HTR-8/SVneo (cell line): Measurements from ENCODE around the gene EXOSC7.
"Not testable (repeated sequence)": the region's sequence is repeated elsewhere in the genome, so short reads cannot be mapped to it uniquely, and the experiment has no call there.

Source experiments
- DNase-seq: peaks from one replicate; pipeline ENCODE4 v3.0.0; 2011; ENCODE audit warnings: low spot score, mixed read lengths; ENCODE audit not compliant: insufficient read length
- FAIRE-seq: peaks from 2 replicates; lab custom pipeline; 2011; peaks lifted over from hg19 to GRCh38; lab: Jason Lieb, UNC

Gene EXOSC7

GRCh38 chr3:44976002-44976815 is at the start of gene EXOSC7, which contains the start of gene ZDHHC3:
Gene EXOSC7 (plus strand): TSS chr3:44976244. CDS start chr3:44976278, 34 bp downstream.
Gene ZDHHC3 (minus strand): TSS chr3:44976174. CDS start chr3:44959436, 16,738 bp downstream.
- FAIRE-seq (peak; percentile 94), DNase-seq (peak; percentile 88)

GRCh38 chr3:44926921-44927320 is 49.1 kb upstream of the EXOSC7 start:
- DNase-seq (no peak), FAIRE-seq (no peak)

GRCh38 chr3:44927371-44927770 is 48.7 kb upstream of the EXOSC7 start:
- no peak for FAIRE-seq

GRCh38 chr3:44929782-44930181 is 46.3 kb upstream of the EXOSC7 start:
- no peak for DNase-seq
- no peak for FAIRE-seq

More at GRCh38 chr3:44927371-44927770, 48.7 kb upstream of the EXOSC7 start:
- no peak for DNase-seq

GRCh38 chr3:44930911-44931310 is 45.1 kb upstream of the EXOSC7 start:
- DNase-seq: no peak
- no peak for FAIRE-seq

- DNase-seq (no peak), FAIRE-seq (no peak)
Measured at GRCh38 chr3:44931791-44932190, 44.3 kb upstream of the EXOSC7 start.

- DNase-seq (no peak), FAIRE-seq (no peak)
Measured at GRCh38 chr3:44932271-44932670, 43.8 kb upstream of the EXOSC7 start.

- DNase-seq: no peak
- no peak for FAIRE-seq
Measured at GRCh38 chr3:44932986-44933944, 42.8 kb upstream of the EXOSC7 start.

GRCh38 chr3:44939581-44940036 is 36.4 kb upstream of the EXOSC7 start:
- FAIRE-seq (no peak), DNase-seq (no peak)

GRCh38 chr3:44942202-44942921 is 33.7 kb upstream of the EXOSC7 start:
- DNase-seq (no peak), FAIRE-seq (no peak)

- FAIRE-seq: no peak
- DNase-seq: no peak
Measured at GRCh38 chr3:44948239-44948638, 27.8 kb upstream of the EXOSC7 start.

- FAIRE-seq, DNase-seq: not testable (repeated sequence)
Measured at GRCh38 chr3:44949770-44950169, 26.3 kb upstream of the EXOSC7 start.

GRCh38 chr3:44950275-44950734 is 25.7 kb upstream of the EXOSC7 start:
- DNase-seq: no peak
- FAIRE-seq: no peak

- DNase-seq (no peak), FAIRE-seq (no peak)
Measured at GRCh38 chr3:44952689-44953088, 23.4 kb upstream of the EXOSC7 start.

- DNase-seq: no peak
- FAIRE-seq: peak; percentile 23
Measured at GRCh38 chr3:44954304-44954703, 21.7 kb upstream of the EXOSC7 start.

GRCh38 chr3:44954962-44955361 is 21.1 kb upstream of the EXOSC7 start:
- DNase-seq (no peak), FAIRE-seq (no peak)

GRCh38 chr3:44955917-44956316 is 20.1 kb upstream of the EXOSC7 start:
- DNase-seq (no peak), FAIRE-seq (no peak)

GRCh38 chr3:44957986-44958385 is 18.1 kb upstream of the EXOSC7 start:
- FAIRE-seq (no peak), DNase-seq (no peak)

GRCh38 chr3:44958386-44958785 is 17.7 kb upstream of the EXOSC7 start:
- FAIRE-seq: no peak

More at GRCh38 chr3:44958386-44958785, 17.7 kb upstream of the EXOSC7 start:
- no peak for DNase-seq
